ENCODE results near the gene SCRN1. TPM values are rescaled to one million over a fixed set of nuclear protein-coding genes. Genes with fewer than 3 reads are reported as not detected.
A peak's percentile ranks its signal among the peaks of the same experiment; 100 is the strongest.

Gene SCRN1
- total and polyA plus RNA-seq, 4 donors = 30.8 to 71.9 (median 44.4) TPM

DNA sequence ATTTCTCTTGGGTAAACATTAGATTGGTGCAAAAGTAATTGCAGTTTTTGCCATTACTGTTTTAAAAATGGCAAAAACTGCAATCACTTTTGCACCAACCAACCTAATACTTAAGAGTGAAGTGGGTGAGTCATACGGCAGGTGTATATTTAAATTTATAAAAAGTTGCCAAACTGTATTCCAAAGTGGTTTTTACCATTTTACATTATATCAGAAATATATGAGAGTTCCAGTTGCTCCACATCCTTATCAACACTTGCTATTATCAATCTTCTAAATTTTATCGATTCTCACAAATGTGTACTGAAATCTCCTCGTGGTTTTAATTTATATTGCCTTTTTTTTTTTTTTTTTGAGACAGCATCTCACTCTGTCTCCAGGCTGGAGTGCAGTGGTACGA, 3.5 kb upstream of the SCRN1 start:
- 92 to 94% methylated on average over 4 of the region's 4 CpGs for WGBS, 2 donors
- Histone ChIP-seq H3K4me3 (ENCODE audit: low read length in 2 of 2) (no peak overlapping the region), H3K27me3 (ENCODE audit: control insufficient read depth in 1 of 2, insufficient read depth in 2 of 2, low read length in 1 of 2) (no peaks in the 10 kb centered on the region), H3K27ac (ENCODE audit: low read depth in 1 of 2, low read length in 2 of 2) (no peak overlapping the region), H3K36me3 (ENCODE audit: control insufficient read depth in 1 of 2, insufficient read depth in 2 of 2, low read length in 1 of 2) (no peaks in the 10 kb centered on the region), H3K9me3 (ENCODE audit: control insufficient read depth, low read length) (peaks cover 2% of the 10 kb centered on the region), H3K4me1 (ENCODE audit: control insufficient read depth in 1 of 2, insufficient read depth in 2 of 2, low read length in 2 of 2) (no peaks in the 10 kb centered on the region)
- DNase-seq (no peak), ATAC-seq (ENCODE audit: low FRiP score) (no peak)
- intact Hi-C loops (cut with DNase I) = no loop called here

DNA sequence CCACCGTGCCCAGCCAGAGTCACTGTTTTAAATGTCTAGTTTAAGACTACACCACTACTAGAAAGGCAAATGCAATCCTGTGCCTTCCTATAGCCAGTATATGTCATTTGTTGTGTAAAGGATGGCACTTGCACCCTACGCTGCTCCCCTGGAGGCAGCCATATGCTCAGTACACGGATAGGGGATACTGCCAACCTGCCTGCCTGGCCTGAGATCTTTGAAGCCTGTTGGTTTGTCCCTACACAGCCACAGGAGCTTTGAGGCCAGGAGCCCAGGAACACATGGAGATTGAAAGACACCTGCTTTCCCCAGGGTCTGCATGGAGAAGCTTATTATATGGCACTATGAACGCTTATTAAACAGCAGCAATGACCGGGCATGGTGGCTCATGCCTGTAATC, 2.3 kb upstream of the SCRN1 start:
- H3K9me3 ChIP-seq (ENCODE audit: control insufficient read depth, low read length) = peaks cover 2% of the 10 kb centered on the region
- H3K36me3 ChIP-seq (ENCODE audit: control insufficient read depth in 1 of 2, insufficient read depth in 2 of 2, low read length in 1 of 2) = no peaks in the 10 kb centered on the region
- intact Hi-C loops (cut with DNase I) = no loop called here
- H3K27ac ChIP-seq (ENCODE audit: low read depth in 1 of 2, low read length in 2 of 2) = no peak overlapping the region
- DNase-seq (no peak), ATAC-seq (ENCODE audit: low FRiP score) (no peak)
- 94 to 96% methylated on average over 5 of the region's 5 CpGs for WGBS, 2 donors
- H3K27me3 ChIP-seq (ENCODE audit: control insufficient read depth in 1 of 2, insufficient read depth in 2 of 2, low read length in 1 of 2) = no peaks in the 10 kb centered on the region
- H3K4me1 ChIP-seq (ENCODE audit: control insufficient read depth in 1 of 2, insufficient read depth in 2 of 2, low read length in 2 of 2) = peaks cover 0 to under 1% of the 10 kb centered on the region in 2 donors
- no peak overlapping the region for H3K4me3 ChIP-seq (ENCODE audit: low read length in 2 of 2)

DNA sequence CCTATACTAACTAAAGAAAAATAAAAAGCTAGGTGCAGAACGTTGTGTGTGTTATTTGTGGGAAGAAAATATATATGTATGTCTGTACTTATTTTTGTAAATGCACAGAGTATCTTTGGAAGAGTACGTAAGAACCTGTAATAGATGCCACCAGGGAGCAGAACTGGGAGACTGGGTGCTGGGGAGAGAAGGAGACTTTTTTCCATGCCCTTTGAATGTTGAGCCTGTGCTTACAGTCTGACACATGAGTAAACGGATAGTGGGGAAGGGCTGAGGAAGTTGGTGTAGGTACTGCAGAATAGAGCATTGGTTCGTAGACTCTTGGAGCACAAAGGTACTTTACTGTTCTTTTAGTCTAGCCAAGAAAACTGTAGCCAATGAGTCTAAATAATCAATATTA, 1.3 kb upstream of the SCRN1 start:
- intact Hi-C loops (cut with DNase I) = no loop called here
- DNase-seq = no peak
- H3K27ac ChIP-seq (ENCODE audit: low read depth in 1 of 2, low read length in 2 of 2) = no peak overlapping the region
- H3K27me3 ChIP-seq (ENCODE audit: control insufficient read depth in 1 of 2, insufficient read depth in 2 of 2, low read length in 1 of 2) = no peaks in the 10 kb centered on the region
- no peaks in the 10 kb centered on the region for H3K36me3 ChIP-seq (ENCODE audit: control insufficient read depth in 1 of 2, insufficient read depth in 2 of 2, low read length in 1 of 2)
- WGBS, 2 donors = 75 to 80% methylated on average over 4 of the region's 4 CpGs
- ATAC-seq (ENCODE audit: low FRiP score) = no peak
- H3K4me1 ChIP-seq (ENCODE audit: control insufficient read depth in 1 of 2, insufficient read depth in 2 of 2, low read length in 2 of 2) = peaks cover 0 to 2% of the 10 kb centered on the region in 2 donors
- H3K4me3 ChIP-seq (ENCODE audit: low read length in 2 of 2) = no peak overlapping the region
- peaks cover 2% of the 10 kb centered on the region for H3K9me3 ChIP-seq (ENCODE audit: control insufficient read depth, low read length)

DNA sequence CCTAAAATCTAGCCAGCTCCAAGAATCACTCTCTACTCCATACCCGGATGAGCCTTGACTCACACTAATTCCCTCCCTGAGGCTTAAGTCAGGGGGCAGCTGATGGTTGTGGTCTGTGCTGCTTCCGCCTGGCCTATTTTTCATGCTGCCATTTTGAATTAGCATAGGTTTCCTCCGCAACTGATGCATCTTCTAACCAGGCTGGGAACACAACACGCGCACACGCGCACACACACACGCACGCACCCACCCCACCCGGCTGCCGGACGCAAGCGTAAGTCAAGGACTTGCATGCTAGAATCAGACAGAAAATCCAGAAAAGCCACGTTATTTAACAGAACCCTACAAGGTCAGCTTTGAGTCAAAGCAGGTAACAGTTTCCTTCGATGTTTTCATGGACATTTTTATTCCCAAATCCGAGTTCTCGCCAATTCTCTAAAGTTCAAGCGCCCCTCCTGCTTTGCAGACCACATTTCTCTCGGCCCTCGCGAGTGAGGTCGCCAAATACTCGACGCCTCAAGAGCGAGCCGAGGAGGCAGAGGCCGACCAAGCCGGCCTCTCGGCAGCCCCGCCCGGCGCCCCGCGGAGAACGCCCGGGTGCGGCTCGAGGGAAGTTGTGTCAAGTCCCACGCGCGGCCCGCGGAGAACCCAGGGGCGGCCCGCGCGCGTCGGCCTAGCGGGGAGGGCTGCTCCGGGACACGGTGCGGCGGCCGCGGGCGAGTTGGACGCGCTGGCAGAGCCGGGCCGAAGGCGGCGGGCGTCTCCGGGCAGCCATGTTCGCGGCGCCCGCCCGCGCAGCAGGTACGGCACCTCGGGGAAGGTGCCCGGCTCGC, 961 bp downstream of the SCRN1 start:
- intact Hi-C loops (cut with DNase I) = loop anchor here (2.0 to 5.0 kb wide), 2 partner anchors 38 to 39 kb away; partner anchors contain the start of genes FKBP14 (in 2 of the 2) and PLEKHA8 (in 1 of the 2)
- peak overlapping the region; percentile 46 to 98 for H3K27ac ChIP-seq (ENCODE audit: low read depth in 1 of 2, low read length in 2 of 2)
- 6% methylated on average over 63 to 75 of the region's 75 CpGs for WGBS, 2 donors
- H3K36me3 ChIP-seq (ENCODE audit: control insufficient read depth in 1 of 2, insufficient read depth in 2 of 2, low read length in 1 of 2) = no peaks in the 10 kb centered on the region
- H3K27me3 ChIP-seq (ENCODE audit: control insufficient read depth in 1 of 2, insufficient read depth in 2 of 2, low read length in 1 of 2) = no peaks in the 10 kb centered on the region
- peaks cover 0 to 5% of the 10 kb centered on the region in 2 donors for H3K4me1 ChIP-seq (ENCODE audit: control insufficient read depth in 1 of 2, insufficient read depth in 2 of 2, low read length in 2 of 2)
- H3K4me3 ChIP-seq (ENCODE audit: low read length in 2 of 2) = peak overlapping the region; percentile 80 to 89
- peaks cover 2% of the 10 kb centered on the region for H3K9me3 ChIP-seq (ENCODE audit: control insufficient read depth, low read length)
- ATAC-seq (ENCODE audit: low FRiP score) = peak; percentile 77
- peak; percentile 73 to 87 for DNase-seq

DNA sequence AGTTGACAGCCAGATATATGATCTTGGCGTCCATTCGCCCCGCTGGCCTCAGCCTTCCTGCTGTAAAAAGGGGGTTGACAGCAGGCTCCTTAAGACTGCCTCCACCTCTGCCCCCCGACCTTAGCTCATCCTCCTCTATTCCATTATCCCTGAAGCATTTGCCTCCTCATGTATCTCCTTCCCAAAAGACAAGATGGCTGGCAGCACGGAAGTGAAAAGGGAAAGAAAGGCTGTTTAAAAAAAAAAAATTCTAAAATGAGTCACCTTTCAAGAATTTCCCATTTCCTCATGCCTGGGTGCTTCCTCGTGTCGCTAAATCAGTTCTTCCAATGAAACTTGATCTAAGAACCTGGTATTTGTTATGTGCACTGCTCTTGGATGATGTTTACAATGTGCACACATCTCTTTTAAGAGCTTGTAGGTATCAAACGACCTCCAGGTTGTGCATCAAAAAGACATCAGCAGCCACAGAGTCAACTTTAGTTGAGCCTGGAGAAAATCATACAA, 1.7 kb downstream of the SCRN1 start:
- no peaks in the 10 kb centered on the region for H3K36me3 ChIP-seq (ENCODE audit: control insufficient read depth in 1 of 2, insufficient read depth in 2 of 2, low read length in 1 of 2)
- 21 to 31% methylated on average over 8 of the region's 8 CpGs for WGBS, 2 donors
- H3K4me3 ChIP-seq (ENCODE audit: low read length in 2 of 2) = peak overlapping the region in 1 of 2 donors; percentile 89
- H3K27ac ChIP-seq (ENCODE audit: low read depth in 1 of 2, low read length in 2 of 2) = peak overlapping the region; percentile 46 to 99
- no peaks in the 10 kb centered on the region for H3K27me3 ChIP-seq (ENCODE audit: control insufficient read depth in 1 of 2, insufficient read depth in 2 of 2, low read length in 1 of 2)
- H3K9me3 ChIP-seq (ENCODE audit: control insufficient read depth, low read length) = no peaks in the 10 kb centered on the region
- intact Hi-C loops (cut with DNase I) = loop anchor here (2.0 to 5.0 kb wide), 2 partner anchors 39 kb away; partner anchors contain the start of genes FKBP14 (in 2 of the 2) and PLEKHA8 (in 1 of the 2)
- peaks cover 0 to 5% of the 10 kb centered on the region in 2 donors for H3K4me1 ChIP-seq (ENCODE audit: control insufficient read depth in 1 of 2, insufficient read depth in 2 of 2, low read length in 2 of 2)
- ATAC-seq (ENCODE audit: low FRiP score) = no peak
- DNase-seq = no peak

DNA sequence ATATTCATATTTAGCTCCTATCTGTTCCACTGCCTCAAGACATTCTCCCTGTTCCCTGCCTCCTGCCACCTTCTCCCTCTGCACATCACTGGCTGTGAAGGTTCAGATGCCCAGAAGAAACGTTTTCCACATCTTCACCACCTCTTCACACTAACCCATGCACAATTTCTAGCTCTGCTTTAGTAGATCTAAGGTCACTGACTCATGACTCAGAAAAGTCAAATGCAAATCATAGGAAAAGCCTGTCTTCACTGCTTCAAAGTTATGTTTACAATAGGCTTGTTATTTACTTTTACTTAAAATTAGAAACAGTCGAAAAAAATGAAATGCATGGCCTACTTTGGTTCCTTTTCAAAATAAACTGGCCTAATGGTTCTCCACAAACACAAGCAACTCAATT, 2.5 kb downstream of the SCRN1 start:
- Histone ChIP-seq H3K27me3 (ENCODE audit: control insufficient read depth in 1 of 2, insufficient read depth in 2 of 2, low read length in 1 of 2) (no peaks in the 10 kb centered on the region), H3K27ac (ENCODE audit: low read depth in 1 of 2, low read length in 2 of 2) (peak overlapping the region in 1 of 2 donors; percentile 65), H3K36me3 (ENCODE audit: control insufficient read depth in 1 of 2, insufficient read depth in 2 of 2, low read length in 1 of 2) (no peaks in the 10 kb centered on the region), H3K4me3 (ENCODE audit: low read length in 2 of 2) (no peak overlapping the region), H3K9me3 (ENCODE audit: control insufficient read depth, low read length) (no peaks in the 10 kb centered on the region), H3K4me1 (ENCODE audit: control insufficient read depth in 1 of 2, insufficient read depth in 2 of 2, low read length in 2 of 2) (peaks cover 0 to 5% of the 10 kb centered on the region in 2 donors)
- 3 to 4% methylated on average over 2 of the region's 2 CpGs for WGBS, 2 donors
- DNase-seq (no peak), ATAC-seq (ENCODE audit: low FRiP score) (no peak)
- intact Hi-C loops (cut with DNase I) = loop anchor here in 1 of 2 donors (5.0 kb wide), 1 partner anchor 40 kb away; the partner anchor contains the start of genes FKBP14 and PLEKHA8

DNA sequence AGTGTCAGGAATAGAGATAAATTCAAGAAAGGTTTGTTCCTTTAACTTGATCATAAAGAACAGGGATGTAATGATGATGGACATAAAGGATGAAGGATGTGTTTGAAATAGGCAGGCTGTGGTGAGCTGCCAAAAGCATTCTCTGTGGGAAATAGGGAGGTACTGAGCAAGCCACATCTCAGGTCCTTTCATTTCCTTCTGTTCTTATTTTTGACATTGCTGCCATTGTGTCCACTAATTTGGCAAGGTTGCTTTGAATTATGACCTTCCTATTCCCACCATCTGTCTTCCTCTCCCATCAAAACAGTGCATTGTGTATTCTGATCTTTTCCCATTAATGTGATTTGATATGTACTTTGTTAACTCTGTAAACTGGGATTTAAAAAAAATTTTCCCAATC, 9.4 kb downstream of the SCRN1 start:
- intact Hi-C loops (cut with DNase I) = no loop called here

DNA sequence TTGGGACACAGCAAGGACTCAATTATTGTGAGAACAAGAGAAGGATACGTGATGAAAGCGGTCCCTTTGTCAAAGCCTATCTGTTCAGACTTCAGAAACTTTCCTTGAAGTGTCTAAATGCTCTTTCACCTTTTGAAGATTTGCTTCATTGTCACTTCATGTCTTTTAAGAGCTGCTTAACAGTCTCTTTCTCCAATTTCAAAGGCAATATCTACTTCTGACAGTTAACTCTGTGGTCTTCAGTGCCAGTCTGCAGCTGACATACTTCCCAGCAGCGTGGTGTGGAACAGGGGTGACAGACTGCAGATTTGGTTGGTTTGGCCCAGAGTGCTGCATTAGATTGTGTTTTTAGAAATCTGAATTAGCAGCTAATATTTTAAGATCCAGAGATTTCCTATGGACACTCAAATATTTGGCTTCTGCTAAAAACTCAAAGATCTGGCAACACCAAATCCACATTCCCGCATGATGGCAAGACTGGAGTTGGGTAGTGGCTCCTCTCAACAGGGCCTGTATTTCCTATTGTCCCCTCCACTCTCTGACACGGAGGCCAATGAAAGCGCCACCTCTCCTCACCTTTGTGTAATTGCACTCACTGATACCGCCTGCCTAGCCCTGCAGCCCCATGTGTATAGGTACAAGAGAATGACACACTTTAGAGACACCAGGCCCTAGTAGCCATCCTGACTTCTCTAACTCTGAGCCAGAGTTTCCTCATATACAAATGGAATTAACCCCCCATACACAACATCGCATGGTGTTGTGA, 11.5 kb downstream of the SCRN1 start:
- ATAC-seq (ENCODE audit: low FRiP score) = no peak
- 85 to 87% methylated on average over 8 of the region's 8 CpGs for WGBS, 2 donors

More for the DNA sequence above, 9.4 kb downstream of the SCRN1 start:
- Histone ChIP-seq H3K4me1 (ENCODE audit: control insufficient read depth in 1 of 2, insufficient read depth in 2 of 2, low read length in 2 of 2) (no peaks in the 10 kb centered on the region), H3K27me3 (ENCODE audit: control insufficient read depth in 1 of 2, insufficient read depth in 2 of 2, low read length in 1 of 2) (no peaks in the 10 kb centered on the region), H3K36me3 (ENCODE audit: control insufficient read depth in 1 of 2, insufficient read depth in 2 of 2, low read length in 1 of 2) (no peaks in the 10 kb centered on the region), H3K27ac (ENCODE audit: low read depth in 1 of 2, low read length in 2 of 2) (no peak overlapping the region), H3K4me3 (ENCODE audit: low read length in 2 of 2) (no peak overlapping the region), H3K9me3 (ENCODE audit: control insufficient read depth, low read length) (no peaks in the 10 kb centered on the region)
- DNase-seq = no peak
- no peak for ATAC-seq (ENCODE audit: low FRiP score)

More for the DNA sequence above, 11.5 kb downstream of the SCRN1 start:
- no peaks in the 10 kb centered on the region for H3K9me3 ChIP-seq (ENCODE audit: control insufficient read depth, low read length)
- intact Hi-C loops (cut with DNase I) = no loop called here
- DNase-seq = no peak
- no peaks in the 10 kb centered on the region for H3K4me1 ChIP-seq (ENCODE audit: control insufficient read depth in 1 of 2, insufficient read depth in 2 of 2, low read length in 2 of 2)
- H3K27ac ChIP-seq (ENCODE audit: low read depth in 1 of 2, low read length in 2 of 2) = no peak overlapping the region
- no peaks in the 10 kb centered on the region for H3K36me3 ChIP-seq (ENCODE audit: control insufficient read depth in 1 of 2, insufficient read depth in 2 of 2, low read length in 1 of 2)
- H3K4me3 ChIP-seq (ENCODE audit: low read length in 2 of 2) = no peak overlapping the region
- no peaks in the 10 kb centered on the region for H3K27me3 ChIP-seq (ENCODE audit: control insufficient read depth in 1 of 2, insufficient read depth in 2 of 2, low read length in 1 of 2)

All from aorta (tissue), 5 donors.